H7 (cell line): Measurements from ENCODE around the gene HLX. TPM values are rescaled to one million over a fixed set of nuclear protein-coding genes. Genes with fewer than 3 reads are reported as not detected.

Experiments
- DNase-seq: peaks from one replicate; pipeline ENCODE4 v3.0.0; 2012
- H3K27me3 ChIP-seq: 2 replicates; pipeline ENCODE4 v1.6.0; 2011; ENCODE audit warnings: mild to moderate bottlenecking, low read length; ENCODE audit not compliant: control insufficient read depth, insufficient read depth
- H3K36me3 ChIP-seq: replicated peaks from 2 replicates; pipeline ENCODE4 v1.5.1; 2011; ENCODE audit warnings: low read length; ENCODE audit not compliant: control insufficient read depth, insufficient read depth
- H3K4me3 ChIP-seq: 2 replicates; pipeline ENCODE4 v1.5.1; 2011; ENCODE audit warnings: low read depth, mild to moderate bottlenecking, control low read depth, low read length, moderate library complexity; ENCODE audit not compliant: insufficient read depth
- total RNA-seq: library from RNA; depleted of rRNA; stranded (reverse); fragments of >200 nt; shearing (Covaris generic); gene quantifications from 2 replicates; pipeline ENCODE4 v1.2.3, GENCODE V29; 2014

Gene HLX
- total RNA-seq, 1 experiment from 2014 or later: 0.21 TPM

GRCh38 chr1:220918285-220918951, 39.2 kb downstream of the HLX start:
- no peak for DNase-seq

GRCh38 chr1:220920967-220921366, 41.7 kb downstream of the HLX start:
- H3K36me3 ChIP-seq: no peaks in the 10 kb centered on the region
- no peak overlapping the region for H3K4me3 ChIP-seq
- no peaks in the 10 kb centered on the region for H3K27me3 ChIP-seq
- DNase-seq: no peak

More at GRCh38 chr1:220918285-220918951, 39.2 kb downstream of the HLX start:
- H3K36me3 ChIP-seq: no peaks in the 10 kb centered on the region
- H3K27me3 ChIP-seq: no peaks in the 10 kb centered on the region; the same call in 1 of the 2 replicates
- no peak overlapping the region for H3K4me3 ChIP-seq

- Histone ChIP-seq H3K4me3 (no peak overlapping the region), H3K36me3 (no peaks in the 10 kb centered on the region), H3K27me3 (no peaks in the 10 kb centered on the region)
- no peak for DNase-seq
Observed at GRCh38 chr1:220921498-220921897, 42.3 kb downstream of the HLX start.

GRCh38 chr1:220921971-220922635, 42.9 kb downstream of the HLX start:
- Histone ChIP-seq H3K36me3 (no peaks in the 10 kb centered on the region), H3K27me3 (no peaks in the 10 kb centered on the region), H3K4me3 (no peak overlapping the region)
- DNase-seq: no peak

- Histone ChIP-seq H3K36me3 (no peaks in the 10 kb centered on the region), H3K27me3 (no peaks in the 10 kb centered on the region), H3K4me3 (no peak overlapping the region)
- no peak for DNase-seq
Observed at GRCh38 chr1:220922951-220923350, 43.7 kb downstream of the HLX start.

- DNase-seq: no peak
- no peaks in the 10 kb centered on the region for H3K36me3 ChIP-seq
Observed at GRCh38 chr1:220924331-220924970, 45.2 kb downstream of the HLX start.

GRCh38 chr1:220925707-220926106, 46.5 kb downstream of the HLX start:
- H3K36me3 ChIP-seq: no peaks in the 10 kb centered on the region
- no peaks in the 10 kb centered on the region for H3K27me3 ChIP-seq
- H3K4me3 ChIP-seq: no peak overlapping the region
- no peak for DNase-seq

More at GRCh38 chr1:220924331-220924970, 45.2 kb downstream of the HLX start:
- Histone ChIP-seq H3K4me3 (no peak overlapping the region), H3K27me3 (no peaks in the 10 kb centered on the region)

- no peak overlapping the region for H3K4me3 ChIP-seq
- DNase-seq: no peak
- no peaks in the 10 kb centered on the region for H3K27me3 ChIP-seq
- H3K36me3 ChIP-seq: no peaks in the 10 kb centered on the region
Observed at GRCh38 chr1:220926146-220926545, 46.9 kb downstream of the HLX start.

- Histone ChIP-seq H3K36me3 (no peaks in the 10 kb centered on the region), H3K27me3 (no peaks in the 10 kb centered on the region)
- no peak for DNase-seq
Observed at GRCh38 chr1:220927442-220927841, 48.2 kb downstream of the HLX start.

GRCh38 chr1:220928320-220928719, 49.1 kb downstream of the HLX start:
- no peaks in the 10 kb centered on the region for H3K36me3 ChIP-seq
- no peak for DNase-seq
- H3K4me3 ChIP-seq: no peak overlapping the region
- H3K27me3 ChIP-seq: no peaks in the 10 kb centered on the region

More at GRCh38 chr1:220927442-220927841, 48.2 kb downstream of the HLX start:
- no peak overlapping the region for H3K4me3 ChIP-seq

- Histone ChIP-seq H3K4me3 (no peak overlapping the region), H3K27me3 (no peaks in the 10 kb centered on the region), H3K36me3 (no peaks in the 10 kb centered on the region)
- no peak for DNase-seq
Observed at GRCh38 chr1:220928725-220929300, 49.6 kb downstream of the HLX start.

- DNase-seq: no peak
- Histone ChIP-seq H3K36me3 (no peaks in the 10 kb centered on the region), H3K4me3 (no peak overlapping the region), H3K27me3 (no peaks in the 10 kb centered on the region)
Observed at GRCh38 chr1:220929304-220929703, 50.1 kb downstream of the HLX start.
